K562 (cell line): ENCODE data around the gene PSMB2. TPM values are rescaled to one million over a fixed set of nuclear protein-coding genes. Genes with fewer than 3 reads are reported as not detected.

Experiments
- ATAC-seq: fragments of 200-7000 bp; cut with Tn5 transposase; 3 replicates; pipeline ENCODE4 v1.9.1; 2020; ENCODE audit warnings: moderate library complexity
- BruUV-seq: library from RNA; stranded (reverse); fragments of 400-500 nt; replicated peaks from 2 replicates; lab custom pipeline; 2021; lab: Mats Ljungman, UMichigan
- CTCF ChIA-PET: fragments of 300-600 bp; formaldehyde crosslinking; extraction: SDS; loops from one replicate; lab custom pipeline; 2021; ENCODE audit warnings: low intra/inter-chr PET ratio; lab: Yijun Ruan, JAX
- POLR2A ChIA-PET: fragments of 300-600, 350-650 bp; sonication (Branson Sonifier 250); formaldehyde crosslinking; extraction: SDS; loops from one replicate; lab custom pipeline; 2021; ENCODE audit warnings: antibody characterized with exemption, inconsistent platforms; lab: Yijun Ruan, JAX
- DNase-seq, 4 experiments: peaks; one replicate each; pipeline versions ENCODE4 v3.0.0 to v3.0.0-alpha.2; 2011 to 2018; ENCODE audit warnings: low spot score in 3 of 4, mixed read lengths in 3 of 4; ENCODE audit errors: extremely low read depth in 1 of 4
- FAIRE-seq: peaks from 2 replicates; lab custom pipeline; 2011; peaks lifted over from hg19 to GRCh38; lab: Jason Lieb, UNC
- H2AFZ ChIP-seq: 2 replicates; pipeline ENCODE4 v1.6.0; 2011; ENCODE audit warnings: low read depth, low read length, control low read depth, inconsistent platforms
- H3K27ac ChIP-seq: fragments of 200-600 bp; 3 replicates; pipeline ENCODE4 v1.8.0; 2011; ENCODE audit warnings: low read depth, mild to moderate bottlenecking, control low read depth, inconsistent platforms, low read length, moderate library complexity, mixed read lengths; ENCODE audit errors: extremely low read depth
- H3K27me3 ChIP-seq, 2 experiments: fragments of 300-600 bp in 1 of 2; 2 replicates in 1 of 2; 3 replicates in 1 of 2; pipeline versions ENCODE4 v1.6.0 to v1.8.0; 2011; ENCODE audit warnings: inconsistent platforms in 2 of 2, low read length in 2 of 2, mild to moderate bottlenecking in 1 of 2, mixed read lengths in 1 of 2, moderate library complexity in 1 of 2; ENCODE audit not compliant: control insufficient read depth in 2 of 2, insufficient read depth in 2 of 2
- H3K36me3 ChIP-seq: fragments of 300-600 bp; 3 replicates; pipeline ENCODE4 v1.8.0; 2011; ENCODE audit warnings: mild to moderate bottlenecking, low read length, inconsistent platforms; ENCODE audit not compliant: control insufficient read depth, insufficient read depth
- H3K4me1 ChIP-seq, 2 experiments: fragments of 200-600 bp in 1 of 2; replicated peaks in 1 of 2; 2 replicates in 1 of 2; 3 replicates in 1 of 2; pipeline versions ENCODE4 v1.5.1 to v1.8.0; 2011; ENCODE audit warnings: inconsistent platforms in 2 of 2, low read length in 2 of 2, mild to moderate bottlenecking in 1 of 2, mixed read lengths in 1 of 2, moderate library complexity in 1 of 2; ENCODE audit not compliant: control insufficient read depth in 2 of 2, insufficient read depth in 2 of 2
- H3K4me2 ChIP-seq: 2 replicates; pipeline ENCODE4 v1.6.1; 2011; ENCODE audit warnings: low read length, control low read depth, inconsistent platforms, mixed read lengths; ENCODE audit not compliant: insufficient read depth
- H3K4me3 ChIP-seq: fragments of 200-600 bp; sonication (generic), shearing (Covaris generic); 2 replicates; pipeline ENCODE4 v1.5.1; 2016; ENCODE audit warnings: control low read depth, inconsistent platforms
- H3K79me2 ChIP-seq: fragments of 200-600 bp; 3 replicates; pipeline ENCODE4 v1.8.0; 2011; ENCODE audit warnings: low read length, inconsistent platforms; ENCODE audit not compliant: control insufficient read depth, insufficient read depth
- H3K9ac ChIP-seq, 2 experiments: 2 replicates each; pipeline versions ENCODE4 v1.6.0 to v1.6.1; 2011; ENCODE audit warnings: low read depth in 2 of 2, low read length in 2 of 2, control low read depth in 1 of 2, inconsistent platforms in 1 of 2, mild to moderate bottlenecking in 1 of 2, mixed read lengths in 1 of 2; ENCODE audit not compliant: insufficient read depth in 1 of 2
- H3K9me1 ChIP-seq: one replicate; pipeline ENCODE4 v1.6.0; 2011; ENCODE audit warnings: inconsistent platforms, mild to moderate bottlenecking, low read length, moderate library complexity; ENCODE audit not compliant: control insufficient read depth, insufficient read depth
- H3K9me3 ChIP-seq: replicated peaks from 2 replicates; pipeline ENCODE4 v1.5.1; 2011; ENCODE audit warnings: low read depth, low read length, inconsistent platforms; ENCODE audit not compliant: control insufficient read depth, insufficient read depth
- H4K20me1 ChIP-seq: replicated peaks from 2 replicates; pipeline ENCODE4 v1.6.1; 2011; ENCODE audit warnings: low read length, inconsistent platforms, mixed read lengths; ENCODE audit not compliant: control insufficient read depth, insufficient read depth
- FOXA1 ChIP-seq: fragments of 450-650 bp; IDR thresholded peaks from 2 replicates; pipeline ENCODE4 v1.6.1; 2016; ENCODE audit warnings: mild to moderate bottlenecking, borderline replicate concordance
- GABPB1 ChIP-seq: sonication (generic); formaldehyde crosslinking; IDR thresholded peaks from 2 replicates; pipeline ENCODE4 v1.8.0; 2022; ENCODE audit warnings: mild to moderate bottlenecking, missing genetic modification reagents
- GABPB2 ChIP-seq: fragments of 250-450 bp; sonication (Bioruptor Pico); conservative IDR thresholded peaks from 2 replicates; pipeline ENCODE4 v1.5.1; 2021; ENCODE audit warnings: mild to moderate bottlenecking
- MIER1 ChIP-seq: fragments of 450-650 bp; IDR thresholded peaks from 2 replicates; pipeline ENCODE4 v1.6.1; 2016; ENCODE audit warnings: antibody characterized with exemption, mild to moderate bottlenecking, low read depth
- XRCC3 ChIP-seq: fragments of 450-650 bp; IDR thresholded peaks from 2 replicates; pipeline ENCODE4 v1.6.1; 2017; ENCODE audit warnings: mild to moderate bottlenecking, moderate library complexity
- ZNF408 ChIP-seq: fragments of 250-450 bp; sonication (Bioruptor Pico); IDR thresholded peaks from 2 replicates; pipeline ENCODE4 v1.4.0; 2020; ENCODE audit warnings: low read depth, mild to moderate bottlenecking, moderate library complexity
- WGBS: fragments of 100-300 bp; shearing (Covaris generic); methylation state at CpG from one replicate; pipeline ENCODE4 v1.1.6; 2016; ENCODE audit warnings: low coverage, mixed read lengths; ENCODE audit not compliant: insufficient coverage; ENCODE audit errors: missing lambda C conversion rate; 5-methylcytosine and 5-hydroxymethylcytosine counted together
- in situ Hi-C: fragments of 300-500 bp; cut with MboI; formaldehyde crosslinking; loops from 4 replicates; pipeline ENCODE4 v1.15.0; 2018; ENCODE audit warnings: inconsistent platforms, mixed read lengths
- intact Hi-C: fragments of 100-400 bp; cut with micrococcal nuclease; formaldehyde crosslinking; loops from 2 replicates; pipeline ENCODE4 v1.14.2; 2022
- polyA plus RNA-seq, 8 experiments: library from polyadenylated mRNA; depleted of rRNA in 4 of 8; stranded (reverse) in 5 of 8; unstranded in 3 of 8; fragments of >200 nt; fragmentation: Nextera tagmentation in 2 of 8; fragmentation: Illumina TruSeq in 1 of 8; extraction: Ambion mirVana in 2 of 8; extraction: Trizol in 1 of 8; gene quantifications; 2 replicates each; pipeline versions ENCODE4 v1.2.1 to v1.2.3, GENCODE V29; 2011 to 2014; ENCODE audit warnings: inconsistent platforms in 1 of 8, missing spikeins in 1 of 8
- total RNA-seq, 7 experiments: library from RNA; depleted of rRNA in 6 of 7; stranded (reverse); fragments of >200 nt in 6 of 7; fragmentation: Illumina TruSeq in 2 of 7; extraction: Trizol in 2 of 7; gene quantifications; 2 replicates each; pipeline versions ENCODE4 v1.2.1 to v1.2.3, GENCODE V29; 2011 to 2021; ENCODE audit warnings: low replicate concordance in 1 of 7
- TF ChIP-seq, protein P1 (sequence below): fragments of 150-350 bp; IDR thresholded peaks from 2 replicates; pipeline ENCODE4 v1.6.1; 2014; ENCODE audit warnings: low read depth, mild to moderate bottlenecking, low read length, borderline replicate concordance
- TF ChIP-seq, protein P2 (sequence below): IDR thresholded peaks from 3 replicates; pipeline ENCODE4 v1.6.1; 2011; ENCODE audit warnings: borderline replicate concordance, mild to moderate bottlenecking; ENCODE audit not compliant: insufficient read length, insufficient read depth
- TF ChIP-seq, protein P3 (sequence below): fragments of 250-450 bp; sonication (Bioruptor Pico); IDR thresholded peaks from 2 replicates; pipeline ENCODE4 v1.5.1; 2021; ENCODE audit warnings: mild to moderate bottlenecking
- TF ChIP-seq, protein P4 (sequence below): fragments of 450-650 bp; IDR thresholded peaks from 2 replicates; pipeline ENCODE4 v1.7.0; 2016; ENCODE audit warnings: borderline replicate concordance
- TF ChIP-seq, protein P5 (sequence below): fragments of 250-450 bp; sonication (Bioruptor Pico); IDR thresholded peaks from 2 replicates; pipeline ENCODE4 v1.5.0; 2022; ENCODE audit warnings: mild to moderate bottlenecking

PSMB2 gene
- total and polyA plus RNA-seq, 9 of the 15 experiments (the other 6 are each of a cell fraction or from before 2014, with no cell fraction given): 71.7 to 543 (median 165) TPM

DNA sequence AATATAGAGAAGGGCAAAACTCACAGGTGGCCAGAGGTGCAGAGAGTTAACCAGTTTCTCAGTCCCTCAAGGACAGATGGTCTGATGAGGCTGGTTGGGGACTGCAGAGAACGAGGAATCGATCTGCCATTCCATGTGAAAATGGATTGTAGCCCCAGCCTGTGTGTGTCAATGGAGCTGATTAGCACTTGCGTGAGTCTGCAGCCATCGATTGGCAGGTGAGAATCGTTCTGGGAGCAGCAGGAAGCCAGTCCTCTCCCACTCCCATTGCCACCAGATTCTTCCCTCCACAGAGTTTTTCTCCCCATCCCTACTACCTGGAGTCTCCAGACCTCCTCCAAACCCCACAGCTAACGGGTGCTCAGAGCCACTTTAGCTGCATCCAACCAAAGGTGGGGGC, 18.3 kb upstream of the PSMB2 start:
- DNase-seq (no peak), FAIRE-seq (no peak), ATAC-seq (no peak)
- WGBS: 3% methylated on average over 6 of the region's 6 CpGs
- intact Hi-C loops (no loop called here), in situ Hi-C loops (no loop called here)
- Histone ChIP-seq H4K20me1 (no peaks in the 10 kb centered on the region), H3K9me3 (no peaks in the 10 kb centered on the region), H3K27me3 (peaks cover 2 to 23% of the 10 kb centered on the region in 2 experiments; a peak in 3 of 5 replicates), H3K4me3 (no peak overlapping the region), H3K4me1 (peaks cover 0 to 4% of the 10 kb centered on the region in 2 experiments; a peak in 1 of 5 replicates), H3K79me2 (no peaks in the 10 kb centered on the region), H3K27ac (no peak overlapping the region), H3K4me2 (no peak overlapping the region), H2AFZ (no peak overlapping the region), H3K36me3 (no peaks in the 10 kb centered on the region), H3K9ac (no peak overlapping the region), H3K9me1 (peaks cover 4% of the 10 kb centered on the region)
- ChIA-PET POLR2A (no interaction called here), CTCF (no interaction called here)
- no TSS peak for BruUV-seq
- TF ChIP-seq ZNF408 (CRISPR knock-in tag) (no peak), FOXA1 (no peak), GABPB2 (CRISPR knock-in tag) (no peak), MIER1 (no peak), XRCC3 (no peak), GABPB1 (CRISPR knock-in tag) (no peak)
- TF ChIP-seq, protein P1, sequence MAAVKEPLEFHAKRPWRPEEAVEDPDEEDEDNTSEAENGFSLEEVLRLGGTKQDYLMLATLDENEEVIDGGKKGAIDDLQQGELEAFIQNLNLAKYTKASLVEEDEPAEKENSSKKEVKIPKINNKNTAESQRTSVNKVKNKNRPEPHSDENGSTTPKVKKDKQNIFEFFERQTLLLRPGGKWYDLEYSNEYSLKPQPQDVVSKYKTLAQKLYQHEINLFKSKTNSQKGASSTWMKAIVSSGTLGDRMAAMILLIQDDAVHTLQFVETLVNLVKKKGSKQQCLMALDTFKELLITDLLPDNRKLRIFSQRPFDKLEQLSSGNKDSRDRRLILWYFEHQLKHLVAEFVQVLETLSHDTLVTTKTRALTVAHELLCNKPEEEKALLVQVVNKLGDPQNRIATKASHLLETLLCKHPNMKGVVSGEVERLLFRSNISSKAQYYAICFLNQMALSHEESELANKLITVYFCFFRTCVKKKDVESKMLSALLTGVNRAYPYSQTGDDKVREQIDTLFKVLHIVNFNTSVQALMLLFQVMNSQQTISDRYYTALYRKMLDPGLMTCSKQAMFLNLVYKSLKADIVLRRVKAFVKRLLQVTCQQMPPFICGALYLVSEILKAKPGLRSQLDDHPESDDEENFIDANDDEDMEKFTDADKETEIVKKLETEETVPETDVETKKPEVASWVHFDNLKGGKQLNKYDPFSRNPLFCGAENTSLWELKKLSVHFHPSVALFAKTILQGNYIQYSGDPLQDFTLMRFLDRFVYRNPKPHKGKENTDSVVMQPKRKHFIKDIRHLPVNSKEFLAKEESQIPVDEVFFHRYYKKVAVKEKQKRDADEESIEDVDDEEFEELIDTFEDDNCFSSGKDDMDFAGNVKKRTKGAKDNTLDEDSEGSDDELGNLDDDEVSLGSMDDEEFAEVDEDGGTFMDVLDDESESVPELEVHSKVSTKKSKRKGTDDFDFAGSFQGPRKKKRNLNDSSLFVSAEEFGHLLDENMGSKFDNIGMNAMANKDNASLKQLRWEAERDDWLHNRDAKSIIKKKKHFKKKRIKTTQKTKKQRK: no peak
- TF ChIP-seq, protein P2, sequence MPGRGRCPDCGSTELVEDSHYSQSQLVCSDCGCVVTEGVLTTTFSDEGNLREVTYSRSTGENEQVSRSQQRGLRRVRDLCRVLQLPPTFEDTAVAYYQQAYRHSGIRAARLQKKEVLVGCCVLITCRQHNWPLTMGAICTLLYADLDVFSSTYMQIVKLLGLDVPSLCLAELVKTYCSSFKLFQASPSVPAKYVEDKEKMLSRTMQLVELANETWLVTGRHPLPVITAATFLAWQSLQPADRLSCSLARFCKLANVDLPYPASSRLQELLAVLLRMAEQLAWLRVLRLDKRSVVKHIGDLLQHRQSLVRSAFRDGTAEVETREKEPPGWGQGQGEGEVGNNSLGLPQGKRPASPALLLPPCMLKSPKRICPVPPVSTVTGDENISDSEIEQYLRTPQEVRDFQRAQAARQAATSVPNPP: no peak
- TF ChIP-seq, protein P3, sequence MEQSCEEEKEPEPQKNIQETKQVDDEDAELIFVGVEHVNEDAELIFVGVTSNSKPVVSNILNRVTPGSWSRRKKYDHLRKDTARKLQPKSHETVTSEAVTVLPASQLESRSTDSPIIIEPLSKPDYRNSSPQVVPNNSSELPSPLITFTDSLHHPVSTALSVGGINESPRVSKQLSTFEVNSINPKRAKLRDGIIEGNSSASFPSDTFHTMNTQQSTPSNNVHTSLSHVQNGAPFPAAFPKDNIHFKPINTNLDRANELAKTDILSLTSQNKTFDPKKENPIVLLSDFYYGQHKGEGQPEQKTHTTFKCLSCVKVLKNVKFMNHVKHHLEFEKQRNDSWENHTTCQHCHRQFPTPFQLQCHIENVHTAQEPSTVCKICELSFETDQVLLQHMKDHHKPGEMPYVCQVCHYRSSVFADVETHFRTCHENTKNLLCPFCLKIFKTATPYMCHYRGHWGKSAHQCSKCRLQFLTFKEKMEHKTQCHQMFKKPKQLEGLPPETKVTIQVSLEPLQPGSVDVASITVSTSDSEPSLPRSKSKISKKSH (CRISPR knock-in tag): no peak
- TF ChIP-seq, protein P4, sequence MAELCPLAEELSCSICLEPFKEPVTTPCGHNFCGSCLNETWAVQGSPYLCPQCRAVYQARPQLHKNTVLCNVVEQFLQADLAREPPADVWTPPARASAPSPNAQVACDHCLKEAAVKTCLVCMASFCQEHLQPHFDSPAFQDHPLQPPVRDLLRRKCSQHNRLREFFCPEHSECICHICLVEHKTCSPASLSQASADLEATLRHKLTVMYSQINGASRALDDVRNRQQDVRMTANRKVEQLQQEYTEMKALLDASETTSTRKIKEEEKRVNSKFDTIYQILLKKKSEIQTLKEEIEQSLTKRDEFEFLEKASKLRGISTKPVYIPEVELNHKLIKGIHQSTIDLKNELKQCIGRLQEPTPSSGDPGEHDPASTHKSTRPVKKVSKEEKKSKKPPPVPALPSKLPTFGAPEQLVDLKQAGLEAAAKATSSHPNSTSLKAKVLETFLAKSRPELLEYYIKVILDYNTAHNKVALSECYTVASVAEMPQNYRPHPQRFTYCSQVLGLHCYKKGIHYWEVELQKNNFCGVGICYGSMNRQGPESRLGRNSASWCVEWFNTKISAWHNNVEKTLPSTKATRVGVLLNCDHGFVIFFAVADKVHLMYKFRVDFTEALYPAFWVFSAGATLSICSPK: no peak
- TF ChIP-seq, protein P5, sequence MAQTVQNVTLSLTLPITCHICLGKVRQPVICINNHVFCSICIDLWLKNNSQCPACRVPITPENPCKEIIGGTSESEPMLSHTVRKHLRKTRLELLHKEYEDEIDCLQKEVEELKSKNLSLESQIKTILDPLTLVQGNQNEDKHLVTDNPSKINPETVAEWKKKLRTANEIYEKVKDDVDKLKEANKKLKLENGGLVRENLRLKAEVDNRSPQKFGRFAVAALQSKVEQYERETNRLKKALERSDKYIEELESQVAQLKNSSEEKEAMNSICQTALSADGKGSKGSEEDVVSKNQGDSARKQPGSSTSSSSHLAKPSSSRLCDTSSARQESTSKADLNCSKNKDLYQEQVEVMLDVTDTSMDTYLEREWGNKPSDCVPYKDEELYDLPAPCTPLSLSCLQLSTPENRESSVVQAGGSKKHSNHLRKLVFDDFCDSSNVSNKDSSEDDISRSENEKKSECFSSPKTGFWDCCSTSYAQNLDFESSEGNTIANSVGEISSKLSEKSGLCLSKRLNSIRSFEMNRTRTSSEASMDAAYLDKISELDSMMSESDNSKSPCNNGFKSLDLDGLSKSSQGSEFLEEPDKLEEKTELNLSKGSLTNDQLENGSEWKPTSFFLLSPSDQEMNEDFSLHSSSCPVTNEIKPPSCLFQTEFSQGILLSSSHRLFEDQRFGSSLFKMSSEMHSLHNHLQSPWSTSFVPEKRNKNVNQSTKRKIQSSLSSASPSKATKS (CRISPR knock-in tag): no peak
